Duodenal mucosa (tissue), 2 donors: ENCODE results near the gene ABCC1.
A peak's percentile ranks its signal among the peaks of the same experiment; 100 is the strongest.

Experiments used
- H3K27ac ChIP-seq: one replicate; pipeline ENCODE4 v1.7.0; 2013; ENCODE audit warnings: low read depth, low read length
- H3K27me3 ChIP-seq, 2 donors: one replicate each; pipeline ENCODE4 v1.7.0; 2013; ENCODE audit warnings: low read length in 2 of 2, control low read depth in 1 of 2; ENCODE audit not compliant: insufficient read depth in 2 of 2, control insufficient read depth in 1 of 2
- H3K36me3 ChIP-seq, 2 donors: one replicate each; pipeline ENCODE4 v1.7.0; 2013; ENCODE audit warnings: low read length in 2 of 2, control low read depth in 1 of 2; ENCODE audit not compliant: insufficient read depth in 2 of 2, control insufficient read depth in 1 of 2
- H3K4me1 ChIP-seq, 2 donors: one replicate each; pipeline ENCODE4 v1.7.0; 2013; ENCODE audit warnings: low read length in 2 of 2, control low read depth in 1 of 2; ENCODE audit not compliant: insufficient read depth in 2 of 2, control insufficient read depth in 1 of 2
- H3K4me3 ChIP-seq, 2 donors: one replicate each; pipeline ENCODE4 v1.7.0; 2013; ENCODE audit warnings: low read length in 2 of 2, low read depth in 1 of 2
- H3K9ac ChIP-seq, 2 donors: one replicate each; pipeline ENCODE4 v1.7.0; 2013; ENCODE audit warnings: low read length in 2 of 2, low read depth in 1 of 2
- H3K9me3 ChIP-seq, 2 donors: one replicate each; pipeline ENCODE4 v1.7.0; 2013; ENCODE audit warnings: low read length in 2 of 2, control low read depth in 1 of 2; ENCODE audit not compliant: control insufficient read depth in 1 of 2

Gene ABCC1

DNA sequence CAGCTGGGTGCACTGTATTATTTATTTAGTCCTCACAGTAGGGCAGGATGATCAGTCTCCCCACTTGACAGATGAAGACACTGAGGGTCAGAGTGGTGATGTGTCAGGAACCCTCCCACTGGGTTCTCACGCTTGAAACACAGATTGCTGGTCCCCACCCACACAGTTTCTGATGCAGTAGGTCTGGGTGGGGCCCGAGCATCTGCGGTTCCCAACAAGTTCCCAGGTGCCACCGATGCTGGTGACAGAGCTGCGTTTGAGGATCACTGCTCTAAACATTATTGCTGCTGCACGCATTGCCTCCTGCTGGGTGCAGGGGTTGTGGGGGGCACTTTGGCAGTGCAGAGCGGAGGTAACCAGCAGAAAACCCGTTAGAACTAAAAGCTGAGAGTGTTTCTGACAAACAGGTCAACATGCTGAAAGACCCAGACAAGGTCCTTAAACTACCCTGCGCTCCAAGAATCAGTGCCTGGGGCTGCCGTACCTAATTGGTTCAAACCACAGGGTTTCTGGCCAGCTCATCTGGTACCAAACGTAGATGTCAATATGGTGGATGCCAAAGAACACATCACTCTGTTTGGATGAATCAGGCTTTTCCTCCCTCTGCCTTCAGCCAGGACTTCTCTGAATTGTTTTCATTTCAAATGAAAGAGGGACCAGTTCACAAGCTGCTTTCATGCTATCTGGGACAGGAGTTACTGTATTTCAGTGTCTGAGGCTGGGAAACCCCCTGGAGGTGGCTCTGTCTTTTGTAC, 76.0 kb downstream of the ABCC1 start:
- Histone ChIP-seq H3K9me3 (no peaks in the 10 kb centered on the region), H3K4me3 (no peak overlapping the region), H3K36me3 (peaks cover 0 to 3% of the 10 kb centered on the region in 2 donors), H3K27me3 (no peaks in the 10 kb centered on the region), H3K4me1 (peaks cover 19 to 33% of the 10 kb centered on the region in 2 donors), H3K9ac (no peak overlapping the region), H3K27ac (no peak overlapping the region)

DNA sequence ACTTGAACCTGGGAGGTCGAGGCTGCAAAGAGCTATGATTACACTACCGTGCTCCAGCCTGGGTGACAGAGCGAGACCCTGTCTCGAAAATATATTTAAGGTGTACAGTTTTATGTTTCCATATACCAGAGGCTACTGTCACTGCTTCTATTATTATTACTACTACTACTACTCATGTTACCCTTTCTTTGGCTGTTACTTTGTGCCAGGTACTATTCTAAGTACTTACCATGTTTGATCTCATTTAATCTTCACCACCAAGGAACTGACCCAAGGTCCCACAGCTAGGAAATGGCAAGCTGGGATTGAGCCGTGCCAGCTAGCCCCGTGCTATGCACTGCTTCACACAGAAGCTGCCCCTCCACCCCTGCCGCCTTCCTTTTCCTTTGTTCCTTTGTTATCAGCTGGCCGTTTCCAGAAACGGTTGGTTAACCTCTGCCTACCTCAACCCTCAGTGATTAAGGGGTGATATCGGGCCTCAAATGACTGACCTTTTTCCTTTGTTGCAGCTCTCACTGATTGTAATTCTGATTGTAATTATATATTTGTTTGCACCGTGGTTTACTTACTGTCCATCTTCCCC, 78.4 kb downstream of the ABCC1 start:
- peaks cover 8 to 20% of the 10 kb centered on the region in 2 donors for H3K4me1 ChIP-seq
- peak overlapping the region; percentile 2 to 60 for H3K9ac ChIP-seq
- no peaks in the 10 kb centered on the region for H3K9me3 ChIP-seq
- H3K27ac ChIP-seq = peak overlapping the region; percentile 7
- peaks cover 0 to 5% of the 10 kb centered on the region in 2 donors for H3K36me3 ChIP-seq
- H3K4me3 ChIP-seq = peak overlapping the region; percentile 52 to 67
- H3K27me3 ChIP-seq = no peaks in the 10 kb centered on the region

DNA sequence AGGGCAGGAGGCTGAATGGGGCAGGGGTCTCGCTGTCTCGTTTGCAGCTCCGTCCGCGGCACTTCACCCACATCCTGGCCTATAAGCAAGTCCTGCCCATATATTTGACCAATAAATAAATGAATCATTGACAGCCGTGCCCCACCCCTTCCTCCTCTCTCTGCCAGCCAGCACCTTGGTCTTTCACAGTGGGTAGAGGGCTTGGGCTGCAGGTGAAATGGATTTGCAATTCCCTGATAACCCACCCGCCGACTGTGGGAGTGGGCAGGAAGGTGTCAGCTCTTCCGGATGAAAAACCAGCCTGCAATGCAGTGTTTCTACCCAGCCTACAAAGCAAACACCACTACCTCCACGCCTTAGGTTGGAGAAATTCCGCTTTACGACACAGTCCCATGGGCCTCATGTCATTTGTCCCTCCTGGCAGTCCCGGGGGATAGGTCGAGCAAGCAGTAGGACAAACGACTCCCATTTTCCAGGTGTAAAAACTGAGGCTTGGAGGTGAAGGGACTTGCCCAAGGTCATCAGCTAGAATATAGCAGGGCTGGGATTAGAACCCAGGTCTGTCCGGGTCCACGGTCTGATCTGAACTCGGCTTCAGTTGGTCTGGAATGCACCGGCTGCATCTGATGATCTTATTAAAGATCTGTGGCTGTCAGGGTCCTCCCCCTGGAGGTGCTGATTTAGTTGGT, 79.0 kb downstream of the ABCC1 start:
- H3K9me3 ChIP-seq = no peaks in the 10 kb centered on the region
- H3K36me3 ChIP-seq = peaks cover 0 to 11% of the 10 kb centered on the region in 2 donors
- peak overlapping the region; percentile 2 to 60 for H3K9ac ChIP-seq
- no peaks in the 10 kb centered on the region for H3K27me3 ChIP-seq
- peaks cover 8 to 16% of the 10 kb centered on the region in 2 donors for H3K4me1 ChIP-seq
- peak overlapping the region; percentile 7 for H3K27ac ChIP-seq
- H3K4me3 ChIP-seq = peak overlapping the region; percentile 52 to 67

DNA sequence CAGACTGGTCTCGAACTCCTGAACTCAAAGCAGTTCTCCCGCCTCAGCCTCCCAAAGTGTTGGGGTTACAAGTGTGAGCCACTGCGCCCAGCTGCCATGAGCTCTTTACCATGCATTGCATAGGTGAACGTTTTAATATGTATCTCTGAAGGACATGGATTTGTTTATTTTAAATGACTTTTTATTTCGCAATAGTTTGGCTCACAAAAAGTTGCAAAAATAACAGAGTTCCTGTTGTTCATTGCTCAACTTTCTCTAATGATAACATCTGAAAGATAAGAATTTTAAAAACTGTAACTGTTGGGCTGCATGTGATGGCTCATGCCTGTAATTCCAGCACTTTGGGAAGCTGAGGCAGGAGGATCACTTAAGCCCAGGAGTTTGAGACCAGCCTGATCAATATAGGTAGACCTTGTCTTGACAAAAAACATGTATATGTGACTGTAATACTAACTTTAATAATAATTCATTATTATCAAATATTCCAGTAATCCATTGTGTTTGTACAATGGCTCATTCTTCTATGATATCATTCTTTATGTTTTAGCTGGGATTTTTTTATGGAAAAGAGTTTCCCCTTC, 80.1 kb downstream of the ABCC1 start:
- H3K9ac ChIP-seq = no peak overlapping the region
- no peaks in the 10 kb centered on the region for H3K27me3 ChIP-seq
- H3K9me3 ChIP-seq = no peaks in the 10 kb centered on the region
- H3K36me3 ChIP-seq = peaks cover 0 to 11% of the 10 kb centered on the region in 2 donors
- no peak overlapping the region for H3K4me3 ChIP-seq
- H3K4me1 ChIP-seq = peaks cover 8 to 16% of the 10 kb centered on the region in 2 donors
- H3K27ac ChIP-seq = no peak overlapping the region

DNA sequence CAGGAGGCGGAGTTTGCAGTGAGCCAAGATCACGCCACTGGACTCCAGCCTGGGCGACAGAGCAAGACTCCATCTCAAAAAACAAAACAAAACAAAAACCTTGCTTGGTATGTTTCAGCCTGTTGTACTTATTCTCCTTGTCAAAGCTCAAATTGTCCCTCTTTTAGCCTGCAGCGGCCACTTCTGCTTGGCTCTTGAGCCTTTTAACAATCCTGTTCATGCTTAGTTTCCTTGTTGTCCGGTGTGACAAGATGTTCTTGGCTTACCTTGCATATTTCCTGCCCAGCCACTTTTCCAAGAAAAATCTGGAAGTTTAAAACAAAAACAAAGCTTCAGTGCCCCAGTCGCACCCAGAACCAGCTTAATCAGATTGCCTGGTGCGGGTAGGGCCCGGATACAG, 81.0 kb downstream of the ABCC1 start:
- Histone ChIP-seq H3K9me3 (no peaks in the 10 kb centered on the region), H3K27me3 (no peaks in the 10 kb centered on the region), H3K27ac (no peak overlapping the region), H3K9ac (no peak overlapping the region), H3K36me3 (peaks cover 0 to 11% of the 10 kb centered on the region in 2 donors), H3K4me3 (no peak overlapping the region), H3K4me1 (peaks cover 8 to 16% of the 10 kb centered on the region in 2 donors)

DNA sequence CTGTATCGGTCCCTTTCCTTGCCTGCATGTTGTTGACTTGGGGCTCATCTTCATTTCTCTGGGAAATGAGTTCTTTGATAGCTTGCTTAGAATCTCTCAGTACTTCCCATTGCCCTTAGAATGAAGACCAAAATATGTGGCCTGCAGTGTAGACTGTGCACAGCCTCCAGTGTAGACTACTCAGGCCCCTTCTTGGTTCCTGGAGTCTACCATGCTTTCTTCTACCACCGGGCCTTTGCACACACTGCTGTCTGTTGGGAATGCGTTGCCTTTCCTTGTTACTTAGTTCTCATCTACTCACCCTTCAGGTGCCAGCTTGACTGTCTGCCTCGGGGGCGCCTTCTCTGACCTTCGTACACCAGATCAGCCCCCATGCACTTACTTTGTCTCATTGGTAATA, 82.0 kb downstream of the ABCC1 start:
- no peak overlapping the region for H3K27ac ChIP-seq

DNA sequence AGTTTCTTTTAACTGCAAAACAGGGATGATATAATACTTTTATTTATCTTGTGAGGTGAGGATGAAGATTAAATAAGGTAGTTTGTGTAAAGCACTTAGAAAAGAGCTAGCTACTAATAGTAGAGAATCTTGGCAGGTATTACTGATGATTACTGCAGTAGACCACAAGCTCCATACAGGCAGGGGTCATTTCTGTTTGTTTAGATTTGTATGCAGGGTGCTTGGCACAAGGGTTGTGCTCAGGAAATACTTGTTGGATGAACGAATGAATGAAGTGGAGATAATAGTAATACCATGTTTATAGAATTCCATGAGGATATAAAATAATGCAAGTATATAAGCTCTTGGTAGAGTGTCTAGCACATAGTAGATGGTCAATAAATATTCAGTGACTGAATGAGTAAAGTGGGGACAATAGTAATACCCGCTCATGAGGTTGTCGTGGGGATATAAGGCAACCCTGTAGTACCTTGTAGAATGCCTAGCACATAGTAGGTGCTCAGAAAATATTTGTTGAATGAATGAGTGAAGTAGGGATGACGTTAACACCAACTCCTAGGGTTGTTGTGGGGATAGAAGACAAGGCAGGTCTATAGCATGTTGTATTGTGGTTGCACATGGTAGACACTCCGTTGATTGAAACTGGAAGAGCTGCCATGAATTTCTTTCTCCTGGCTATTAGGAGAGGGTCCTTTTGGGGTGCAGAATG, 83.0 kb downstream of the ABCC1 start:
- H3K27ac ChIP-seq = no peak overlapping the region
- no peaks in the 10 kb centered on the region for H3K27me3 ChIP-seq
- no peak overlapping the region for H3K4me3 ChIP-seq
- no peak overlapping the region for H3K9ac ChIP-seq
- peaks cover 8 to 14% of the 10 kb centered on the region in 2 donors for H3K4me1 ChIP-seq
- H3K36me3 ChIP-seq = peaks cover 11 to 27% of the 10 kb centered on the region in 2 donors
- no peaks in the 10 kb centered on the region for H3K9me3 ChIP-seq

More for the DNA sequence above, 82.0 kb downstream of the ABCC1 start:
- peaks cover 8 to 16% of the 10 kb centered on the region in 2 donors for H3K4me1 ChIP-seq
- H3K4me3 ChIP-seq = no peak overlapping the region
- H3K9me3 ChIP-seq = no peaks in the 10 kb centered on the region
- H3K36me3 ChIP-seq = peaks cover 2 to 18% of the 10 kb centered on the region in 2 donors
- H3K9ac ChIP-seq = no peak overlapping the region
- no peaks in the 10 kb centered on the region for H3K27me3 ChIP-seq

DNA sequence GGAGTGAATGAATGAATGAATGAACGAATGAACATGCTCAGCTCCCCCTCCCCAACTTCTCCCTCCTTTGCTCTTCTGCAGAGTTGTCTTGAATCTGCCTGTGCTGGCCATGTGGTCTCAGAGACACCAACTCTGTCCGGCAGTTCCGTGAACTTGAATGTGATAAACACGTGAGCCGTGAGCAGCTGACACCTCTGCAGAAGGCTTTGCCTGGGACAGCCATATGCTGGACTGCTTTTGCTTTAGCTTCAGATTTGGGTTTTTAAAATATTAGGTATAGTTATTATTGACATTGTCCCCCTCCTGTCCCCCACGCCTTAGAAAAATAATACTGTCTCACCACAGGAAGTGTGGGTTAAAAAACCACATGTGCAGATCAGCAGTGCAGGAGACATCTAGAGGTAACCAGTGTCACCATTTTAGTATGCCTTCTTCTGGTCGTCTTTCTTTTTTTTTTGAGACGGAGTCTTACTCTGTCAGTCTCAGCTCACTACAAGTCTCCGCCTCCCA, 83.8 kb downstream of the ABCC1 start:
- no peaks in the 10 kb centered on the region for H3K27me3 ChIP-seq
- H3K36me3 ChIP-seq = peaks cover 12 to 34% of the 10 kb centered on the region in 2 donors
- no peak overlapping the region for H3K4me3 ChIP-seq
- H3K9me3 ChIP-seq = no peaks in the 10 kb centered on the region
- peaks cover 6 to 7% of the 10 kb centered on the region in 2 donors for H3K4me1 ChIP-seq
- H3K9ac ChIP-seq = no peak overlapping the region
- H3K27ac ChIP-seq = no peak overlapping the region

DNA sequence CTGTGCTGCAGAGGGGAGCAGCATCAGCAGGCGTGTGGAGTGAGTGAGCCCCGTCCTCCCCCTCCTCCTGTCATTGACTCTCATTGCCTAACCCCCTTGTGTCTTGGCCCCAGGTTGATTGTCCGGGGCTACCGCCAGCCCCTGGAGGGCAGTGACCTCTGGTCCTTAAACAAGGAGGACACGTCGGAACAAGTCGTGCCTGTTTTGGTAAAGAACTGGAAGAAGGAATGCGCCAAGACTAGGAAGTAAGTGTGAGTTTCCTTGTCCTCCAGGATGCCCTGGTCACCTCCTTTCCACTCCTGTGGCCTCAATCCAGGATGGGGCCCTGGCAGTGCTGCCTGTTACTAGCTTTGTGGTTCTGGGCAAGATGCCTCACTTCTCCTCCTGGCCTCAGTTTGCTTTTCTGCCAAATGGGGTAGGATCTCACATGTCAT, 87.0 kb downstream of the ABCC1 start:
- H3K27ac ChIP-seq = no peak overlapping the region
- H3K9me3 ChIP-seq = no peaks in the 10 kb centered on the region

More for the DNA sequence above, 87.0 kb downstream of the ABCC1 start:
- no peaks in the 10 kb centered on the region for H3K4me1 ChIP-seq
- H3K4me3 ChIP-seq = no peak overlapping the region
- H3K36me3 ChIP-seq = peaks cover 12 to 44% of the 10 kb centered on the region in 2 donors
- H3K9ac ChIP-seq = no peak overlapping the region
- H3K27me3 ChIP-seq = no peaks in the 10 kb centered on the region
